CD4-positive, alpha-beta T cell treated with Interleukin-15 for 1 hour (primary cell): Measurements from ENCODE around the gene PCDHGA3.
"Not testable (repeated sequence)": the region's sequence is repeated elsewhere in the genome, so short reads cannot be mapped to it uniquely, and the experiment has no call there.

Experiments
- DNase-seq: peaks from one replicate; pipeline ENCODE4 v3.0.0-alpha.2; 2020

Gene PCDHGA3

DNA sequence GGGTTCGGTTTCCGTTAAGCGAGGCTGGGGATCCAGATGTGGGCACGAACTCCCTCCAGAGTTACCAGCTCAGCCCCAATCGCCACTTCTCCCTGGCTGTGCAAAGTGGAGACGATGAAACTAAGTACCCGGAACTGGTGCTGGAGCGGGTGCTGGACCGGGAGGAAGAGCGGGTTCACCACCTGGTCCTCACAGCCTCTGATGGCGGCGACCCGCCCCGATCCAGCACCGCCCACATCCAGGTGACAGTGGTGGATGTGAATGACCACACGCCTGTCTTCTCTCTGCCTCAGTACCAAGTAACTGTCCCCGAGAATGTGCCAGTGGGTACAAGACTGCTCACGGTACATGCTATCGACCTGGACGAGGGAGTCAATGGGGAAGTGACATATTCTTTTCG, 39.7 kb downstream of the PCDHGA3 start:
- DNase-seq: no peak

DNA sequence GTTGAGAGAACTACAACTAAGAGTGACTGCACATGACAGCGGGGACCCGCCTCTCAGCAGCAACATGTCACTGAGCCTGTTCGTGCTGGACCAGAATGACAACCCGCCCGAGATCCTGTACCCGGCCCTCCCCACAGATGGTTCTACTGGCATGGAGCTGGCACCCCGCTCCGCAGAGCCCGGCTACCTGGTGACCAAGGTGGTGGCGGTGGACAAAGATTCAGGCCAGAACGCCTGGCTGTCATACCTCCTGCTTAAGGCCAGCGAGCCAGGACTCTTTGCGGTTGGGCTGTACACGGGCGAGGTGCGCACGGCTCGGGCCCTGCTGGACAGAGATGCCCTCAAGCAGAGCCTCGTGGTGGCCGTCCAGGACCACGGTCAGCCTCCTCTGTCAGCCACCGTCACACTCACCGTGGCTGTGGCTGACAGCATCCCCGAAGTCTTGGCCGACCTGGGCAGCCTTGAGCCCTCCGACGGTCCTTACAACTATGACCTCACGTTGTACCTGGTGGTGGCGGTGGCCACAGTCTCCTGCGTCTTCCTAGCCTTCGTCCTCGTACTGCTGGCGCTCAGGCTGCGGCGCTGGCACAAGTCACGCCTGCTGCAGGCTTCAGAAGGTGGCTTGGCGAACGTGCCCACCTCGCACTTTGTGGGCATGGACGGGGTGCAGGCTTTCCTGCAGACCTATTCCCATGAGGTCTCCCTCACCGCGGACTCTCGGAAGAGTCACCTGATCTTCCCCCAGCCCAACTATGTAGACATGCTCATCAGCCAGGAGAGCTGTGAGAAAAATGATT, 41.0 kb downstream of the PCDHGA3 start:
- no peak for DNase-seq

DNA sequence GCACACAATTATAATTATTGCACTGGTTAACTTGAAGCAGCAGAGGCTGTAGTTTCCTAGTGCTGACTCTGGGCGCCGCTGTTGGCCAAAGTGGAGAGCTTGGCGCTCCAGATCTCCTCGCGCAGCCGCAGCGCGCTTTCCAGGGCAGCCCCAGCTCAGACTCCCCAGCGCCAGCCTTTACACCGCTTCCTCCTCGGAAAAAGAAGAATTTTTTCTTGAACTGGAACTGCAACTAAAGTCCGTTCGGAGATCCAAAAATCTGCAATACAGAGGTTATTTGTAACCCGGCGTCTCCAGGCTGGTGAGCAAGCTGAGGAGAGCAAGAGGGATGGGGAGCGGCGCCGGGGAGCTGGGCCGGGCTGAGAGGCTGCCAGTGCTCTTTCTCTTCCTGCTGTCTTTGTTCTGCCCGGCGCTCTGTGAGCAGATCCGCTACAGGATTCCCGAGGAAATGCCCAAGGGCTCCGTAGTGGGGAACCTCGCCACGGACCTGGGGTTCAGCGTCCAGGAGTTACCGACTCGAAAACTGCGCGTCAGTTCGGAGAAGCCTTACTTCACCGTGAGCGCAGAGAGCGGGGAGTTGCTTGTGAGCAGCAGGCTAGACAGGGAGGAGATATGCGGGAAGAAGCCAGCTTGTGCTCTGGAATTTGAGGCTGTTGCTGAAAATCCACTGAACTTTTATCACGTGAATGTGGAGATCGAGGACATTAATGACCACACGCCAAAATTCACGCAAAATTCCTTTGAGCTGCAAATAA, 44.1 kb downstream of the PCDHGA3 start, which contains the start of gene PCDHGB4:
TSS of gene PCDHGB4 (plus strand) at position 142 of the 755 bp plus-strand sequence. CDS start at position 329, 187 bp downstream.
- not testable (repeated sequence) for DNase-seq

DNA sequence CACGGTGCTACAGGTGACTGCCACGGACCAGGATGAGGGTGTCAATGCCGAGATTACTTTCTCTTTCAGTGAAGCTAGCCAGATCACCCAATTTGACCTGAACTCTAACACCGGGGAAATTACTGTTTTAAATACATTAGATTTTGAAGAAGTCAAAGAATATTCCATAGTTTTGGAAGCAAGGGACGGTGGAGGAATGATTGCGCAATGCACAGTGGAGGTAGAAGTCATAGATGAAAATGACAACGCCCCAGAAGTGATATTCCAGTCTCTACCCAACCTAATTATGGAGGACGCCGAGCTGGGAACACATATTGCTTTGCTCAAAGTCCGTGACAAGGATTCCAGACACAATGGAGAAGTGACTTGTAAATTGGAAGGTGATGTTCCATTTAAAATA, 45.0 kb downstream of the PCDHGA3 start:
- no peak for DNase-seq

DNA sequence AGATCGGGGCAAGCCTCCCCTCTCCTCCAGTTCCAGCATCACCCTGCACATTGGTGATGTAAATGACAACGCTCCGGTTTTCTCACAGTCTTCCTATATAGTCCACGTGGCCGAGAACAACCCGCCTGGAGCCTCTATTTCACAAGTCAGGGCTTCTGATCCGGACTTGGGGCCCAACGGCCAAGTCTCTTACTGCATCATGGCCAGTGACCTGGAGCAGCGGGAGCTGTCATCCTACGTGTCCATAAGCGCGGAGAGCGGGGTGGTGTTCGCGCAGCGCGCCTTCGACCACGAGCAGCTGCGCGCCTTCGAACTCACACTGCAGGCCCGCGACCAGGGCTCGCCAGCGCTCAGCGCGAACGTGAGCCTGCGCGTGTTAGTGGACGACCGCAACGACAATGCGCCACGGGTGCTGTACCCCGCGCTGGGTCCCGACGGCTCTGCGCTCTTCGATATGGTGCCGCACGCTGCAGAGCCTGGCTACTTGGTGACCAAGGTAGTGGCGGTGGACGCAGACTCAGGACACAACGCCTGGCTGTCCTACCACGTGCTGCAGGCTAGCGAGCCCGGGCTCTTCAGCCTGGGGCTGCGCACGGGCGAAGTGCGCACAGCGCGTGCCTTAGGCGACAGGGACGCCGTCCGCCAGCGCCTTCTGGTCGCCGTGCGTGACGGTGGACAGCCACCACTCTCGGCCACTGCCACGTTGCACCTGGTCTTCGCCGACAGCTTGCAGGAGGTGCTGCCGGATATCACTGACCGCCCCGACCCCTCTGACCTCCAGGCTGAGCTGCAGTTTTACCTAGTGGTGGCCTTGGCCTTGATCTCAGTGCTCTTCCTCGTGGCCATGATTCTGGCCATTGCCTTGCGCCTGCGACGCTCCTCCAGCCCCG, 45.8 kb downstream of the PCDHGA3 start:
- DNase-seq: no peak

DNA sequence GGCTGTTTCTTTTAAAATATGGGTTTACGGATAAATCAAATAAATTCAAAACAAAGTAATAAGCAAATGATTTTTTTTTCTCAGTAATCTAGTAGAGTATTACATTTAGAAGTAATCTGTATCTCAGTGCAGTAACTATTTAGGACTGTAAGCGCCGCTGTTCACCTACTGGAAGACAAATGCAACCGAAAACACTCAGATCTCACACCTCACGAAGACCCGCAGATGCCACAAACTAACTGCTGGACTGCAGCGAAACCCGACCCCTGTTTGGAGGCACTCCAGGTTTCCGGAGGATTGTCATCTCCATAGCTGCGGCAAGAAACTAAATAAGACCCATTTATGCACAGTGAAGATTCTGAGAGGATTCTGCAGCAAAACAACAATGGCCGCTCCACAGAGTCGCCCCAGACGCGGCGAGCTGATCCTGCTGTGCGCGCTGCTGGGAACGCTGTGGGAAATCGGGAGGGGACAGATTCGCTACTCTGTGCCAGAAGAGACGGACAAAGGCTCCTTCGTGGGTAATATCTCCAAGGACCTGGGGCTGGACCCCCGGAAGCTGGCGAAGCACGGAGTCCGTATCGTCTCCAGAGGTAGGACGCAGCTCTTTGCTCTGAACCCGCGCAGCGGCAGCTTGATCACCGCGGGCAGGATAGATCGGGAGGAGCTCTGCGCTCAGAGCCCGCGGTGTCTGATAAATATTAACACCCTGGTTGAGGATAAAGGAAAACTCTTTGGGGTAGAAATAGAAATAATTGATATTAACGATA, 49.0 kb downstream of the PCDHGA3 start, which contains the start of gene PCDHGA8:
TSS of gene PCDHGA8 (plus strand) at position 205 of the 770 bp plus-strand sequence. CDS start at position 386, 181 bp downstream.
- no peak for DNase-seq

DNA sequence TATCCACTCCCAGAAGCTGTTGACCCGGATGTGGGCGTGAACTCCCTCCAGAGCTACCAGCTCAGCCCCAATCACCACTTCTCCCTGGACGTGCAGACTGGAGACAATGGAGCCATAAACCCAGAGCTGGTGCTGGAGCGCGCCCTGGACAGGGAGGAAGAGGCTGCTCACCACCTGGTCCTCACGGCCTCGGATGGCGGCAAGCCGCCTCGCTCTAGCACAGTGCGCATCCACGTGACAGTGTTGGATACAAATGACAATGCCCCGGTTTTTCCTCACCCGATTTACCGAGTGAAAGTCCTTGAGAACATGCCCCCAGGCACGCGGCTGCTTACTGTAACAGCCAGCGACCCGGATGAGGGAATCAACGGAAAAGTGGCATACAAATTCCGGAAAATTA, 49.6 kb downstream of the PCDHGA3 start:
- no peak for DNase-seq

DNA sequence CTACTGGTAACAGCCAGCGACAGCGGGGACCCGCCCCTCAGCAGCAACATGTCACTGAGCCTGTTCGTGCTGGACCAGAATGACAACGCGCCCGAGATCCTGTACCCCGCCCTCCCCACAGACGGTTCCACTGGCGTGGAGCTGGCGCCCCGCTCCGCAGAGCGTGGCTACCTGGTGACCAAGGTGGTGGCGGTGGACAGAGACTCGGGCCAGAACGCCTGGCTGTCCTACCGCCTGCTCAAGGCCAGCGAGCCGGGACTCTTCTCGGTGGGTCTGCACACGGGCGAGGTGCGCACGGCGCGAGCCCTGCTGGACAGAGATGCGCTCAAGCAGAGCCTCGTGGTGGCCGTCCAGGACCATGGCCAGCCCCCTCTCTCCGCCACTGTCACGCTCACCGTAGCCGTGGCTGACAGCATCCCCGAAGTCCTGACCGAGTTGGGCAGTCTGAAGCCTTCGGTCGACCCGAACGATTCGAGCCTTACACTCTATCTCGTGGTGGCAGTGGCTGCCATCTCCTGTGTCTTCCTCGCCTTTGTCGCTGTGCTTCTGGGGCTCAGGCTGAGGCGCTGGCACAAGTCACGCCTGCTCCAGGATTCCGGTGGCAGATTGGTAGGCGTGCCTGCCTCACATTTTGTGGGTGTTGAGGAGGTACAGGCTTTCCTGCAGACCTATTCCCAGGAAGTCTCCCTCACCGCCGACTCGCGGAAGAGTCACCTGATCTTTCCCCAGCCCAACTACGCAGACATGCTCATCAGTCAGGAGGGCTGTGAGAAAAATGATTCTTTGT, 51.0 kb downstream of the PCDHGA3 start:
- DNase-seq: not testable (repeated sequence)
